ENCODE measurements around the gene MTHFD2L.

DNA sequence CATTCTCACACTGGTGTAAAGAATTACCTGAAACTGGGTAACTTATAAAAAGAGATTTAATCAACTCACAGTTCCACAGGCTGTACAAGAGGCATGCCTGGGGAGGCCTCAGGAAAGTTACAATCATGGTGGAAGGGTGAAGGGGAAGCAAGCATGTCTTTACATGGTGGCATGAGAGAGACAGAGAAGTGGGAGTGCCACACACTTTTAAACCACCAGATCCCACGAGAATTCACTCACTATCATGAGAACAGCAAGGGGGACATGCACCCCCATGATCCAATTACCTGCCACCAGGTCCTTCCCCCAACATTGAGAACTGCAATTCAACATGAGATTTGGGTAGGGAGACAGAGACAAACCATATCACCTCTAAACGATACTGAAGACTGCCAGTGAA lies 173.3 kb downstream of the MTHFD2L start:
- TF ChIP-seq POLR2A (IDR thresholded peaks at IDR 0.05; ENCODE audit: low read length) = no peak
- TF ChIP-seq GATA1 (IDR thresholded peaks at IDR 0.05; ENCODE audit: low read depth, low read length) = no peak
